HepG2 (cell line): ENCODE measurements around the gene FRMPD2. TPM values are rescaled to one million over a fixed set of nuclear protein-coding genes. Genes with fewer than 3 reads are reported as not detected.
A peak's percentile ranks its signal among the peaks of the same experiment; 100 is the strongest.

Experiments
- ASH2L ChIP-seq: fragments of 300-600, 200-600 bp; sonication (generic); IDR thresholded peaks from 2 replicates; pipeline ENCODE4 v1.7.0; 2017; ENCODE audit warnings: low read depth, mild to moderate bottlenecking, moderate library complexity, mixed read lengths, low read length; ENCODE audit not compliant: insufficient read length
- KLF6 ChIP-seq: IDR thresholded peaks from 2 replicates; pipeline ENCODE4 v1.8.0; 2016; ENCODE audit warnings: missing biosample characterization, missing genetic modification reagents
- MEIS1 ChIP-seq: sonication (generic); formaldehyde crosslinking; IDR thresholded peaks from 2 replicates; pipeline ENCODE4 v1.9.0; 2021; ENCODE audit warnings: mild to moderate bottlenecking, missing genetic modification reagents, moderate library complexity, borderline replicate concordance
- MIER2 ChIP-seq: IDR thresholded peaks from 2 replicates; pipeline ENCODE4 v1.6.1; 2016; ENCODE audit warnings: missing biosample characterization, missing genetic modification reagents
- NAIF1 ChIP-seq: sonication (generic); formaldehyde crosslinking; IDR thresholded peaks from 2 replicates; pipeline ENCODE4 v1.5.0; 2020; ENCODE audit warnings: mild to moderate bottlenecking, missing genetic modification reagents, borderline replicate concordance
- PHF20 ChIP-seq: sonication (generic); formaldehyde crosslinking; IDR thresholded peaks from 2 replicates; pipeline ENCODE4 v1.5.0; 2020; ENCODE audit warnings: mild to moderate bottlenecking, missing genetic modification reagents
- SIN3B ChIP-seq: fragments of 150-350 bp; IDR thresholded peaks from 2 replicates; pipeline ENCODE4 v1.6.1; 2014; ENCODE audit warnings: low read length
- SOX5 ChIP-seq: IDR thresholded peaks from 2 replicates; pipeline ENCODE4 v1.6.1; 2016; ENCODE audit warnings: borderline replicate concordance
- ZNF577 ChIP-seq: sonication (generic); formaldehyde crosslinking; IDR thresholded peaks from 2 replicates; pipeline ENCODE4 v1.4.0; 2020; ENCODE audit warnings: mild to moderate bottlenecking, low read depth, missing genetic modification reagents, borderline replicate concordance
- ZNF709 ChIP-seq: sonication (generic); formaldehyde crosslinking; IDR thresholded peaks from 2 replicates; pipeline ENCODE4 v1.5.0; 2020; ENCODE audit warnings: mild to moderate bottlenecking, missing genetic modification reagents
- polyA plus RNA-seq, 8 experiments: library from polyadenylated mRNA; depleted of rRNA in 3 of 8; stranded (reverse) in 7 of 8; unstranded in 1 of 8; fragments of >200 nt; fragmentation: Illumina TruSeq in 4 of 8; extraction: Trizol in 4 of 8; gene quantifications; 2 replicates each; pipeline versions ENCODE4 v1.2.1 to v1.2.3, GENCODE V29; 2011 to 2016; ENCODE audit warnings: low read depth in 4 of 8, missing spikeins in 1 of 8, mixed read lengths in 1 of 8; ENCODE audit not compliant: insufficient read depth in 1 of 8
- total RNA-seq, 5 experiments: library from RNA; depleted of rRNA; stranded (reverse); fragments of >200 nt; fragmentation: Illumina TruSeq; extraction: Trizol; gene quantifications; 2 replicates each; pipeline ENCODE4 v1.2.3, GENCODE V29; 2016; ENCODE audit warnings: low read depth in 1 of 5
- TF ChIP-seq, protein P1 (sequence below): sonication (generic); formaldehyde crosslinking; IDR thresholded peaks from 2 replicates; pipeline ENCODE4 v1.4.0; 2020; ENCODE audit warnings: missing genetic modification reagents
- TF ChIP-seq, protein P2 (sequence below): sonication (generic); formaldehyde crosslinking; IDR thresholded peaks from 2 replicates; pipeline ENCODE4 v1.5.0; 2020; ENCODE audit warnings: mild to moderate bottlenecking, missing genetic modification reagents
- TF ChIP-seq, protein P3 (sequence below): sonication (generic); formaldehyde crosslinking; IDR thresholded peaks from 2 replicates; pipeline ENCODE4 v1.4.0; 2020; ENCODE audit warnings: missing genetic modification reagents
- TF ChIP-seq, protein P4 (sequence below): sonication (generic); formaldehyde crosslinking; IDR thresholded peaks from 2 replicates; pipeline ENCODE4 v1.4.0; 2020; ENCODE audit warnings: mild to moderate bottlenecking, missing genetic modification reagents
- TF ChIP-seq, protein P5 (sequence below): sonication (generic); formaldehyde crosslinking; IDR thresholded peaks from 2 replicates; pipeline ENCODE4 v1.4.0; 2020; ENCODE audit warnings: low read depth, mild to moderate bottlenecking, missing genetic modification reagents

Gene FRMPD2
- total and polyA plus RNA-seq, 2 of the 13 experiments (the other 11 are each of a cell fraction or from before 2014, with no cell fraction given): 0.45 to 1.3 TPM

DNA sequence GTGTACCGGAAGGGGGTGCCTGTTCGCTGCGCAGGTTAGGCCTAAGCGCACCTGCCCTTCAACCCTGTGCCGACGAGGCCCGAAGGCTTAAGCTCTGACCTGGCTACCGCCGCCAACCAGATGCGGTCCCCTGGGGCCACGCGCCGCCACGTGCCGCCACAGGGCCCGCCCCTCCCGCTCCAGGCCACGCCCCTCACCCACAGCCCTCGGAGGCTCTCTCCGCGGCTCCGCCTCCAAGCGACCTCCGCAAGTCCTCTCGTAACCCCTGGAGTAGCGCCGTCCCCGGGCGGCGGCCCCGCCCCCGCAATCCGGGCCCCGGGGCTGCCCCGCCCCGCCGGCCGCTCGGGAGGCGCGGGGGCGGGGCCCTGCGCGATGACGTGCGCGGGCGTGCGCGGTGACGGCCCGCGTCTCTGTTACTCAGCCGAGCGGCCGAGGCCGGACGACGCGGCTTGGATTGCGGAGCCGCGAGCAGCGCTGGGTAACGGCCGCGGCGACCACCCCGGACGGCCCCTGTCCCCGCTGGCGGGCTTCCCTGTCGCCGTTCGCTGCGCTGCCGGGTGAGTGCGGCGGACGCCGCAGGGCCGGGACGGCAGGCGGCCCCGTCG lies 31.9 kb upstream of the FRMPD2 start, which contains the start of gene MAPK8 (continued):
- TF ChIP-seq, protein P1, sequence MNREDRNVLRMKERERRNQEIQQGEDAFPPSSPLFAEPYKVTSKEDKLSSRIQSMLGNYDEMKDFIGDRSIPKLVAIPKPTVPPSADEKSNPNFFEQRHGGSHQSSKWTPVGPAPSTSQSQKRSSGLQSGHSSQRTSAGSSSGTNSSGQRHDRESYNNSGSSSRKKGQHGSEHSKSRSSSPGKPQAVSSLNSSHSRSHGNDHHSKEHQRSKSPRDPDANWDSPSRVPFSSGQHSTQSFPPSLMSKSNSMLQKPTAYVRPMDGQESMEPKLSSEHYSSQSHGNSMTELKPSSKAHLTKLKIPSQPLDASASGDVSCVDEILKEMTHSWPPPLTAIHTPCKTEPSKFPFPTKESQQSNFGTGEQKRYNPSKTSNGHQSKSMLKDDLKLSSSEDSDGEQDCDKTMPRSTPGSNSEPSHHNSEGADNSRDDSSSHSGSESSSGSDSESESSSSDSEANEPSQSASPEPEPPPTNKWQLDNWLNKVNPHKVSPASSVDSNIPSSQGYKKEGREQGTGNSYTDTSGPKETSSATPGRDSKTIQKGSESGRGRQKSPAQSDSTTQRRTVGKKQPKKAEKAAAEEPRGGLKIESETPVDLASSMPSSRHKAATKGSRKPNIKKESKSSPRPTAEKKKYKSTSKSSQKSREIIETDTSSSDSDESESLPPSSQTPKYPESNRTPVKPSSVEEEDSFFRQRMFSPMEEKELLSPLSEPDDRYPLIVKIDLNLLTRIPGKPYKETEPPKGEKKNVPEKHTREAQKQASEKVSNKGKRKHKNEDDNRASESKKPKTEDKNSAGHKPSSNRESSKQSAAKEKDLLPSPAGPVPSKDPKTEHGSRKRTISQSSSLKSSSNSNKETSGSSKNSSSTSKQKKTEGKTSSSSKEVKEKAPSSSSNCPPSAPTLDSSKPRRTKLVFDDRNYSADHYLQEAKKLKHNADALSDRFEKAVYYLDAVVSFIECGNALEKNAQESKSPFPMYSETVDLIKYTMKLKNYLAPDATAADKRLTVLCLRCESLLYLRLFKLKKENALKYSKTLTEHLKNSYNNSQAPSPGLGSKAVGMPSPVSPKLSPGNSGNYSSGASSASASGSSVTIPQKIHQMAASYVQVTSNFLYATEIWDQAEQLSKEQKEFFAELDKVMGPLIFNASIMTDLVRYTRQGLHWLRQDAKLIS (CRISPR knock-in tag): no peak
- TF ChIP-seq KLF6 (CRISPR knock-in tag) (peak; percentile 75; the same call in 1 of the 2 replicates), ZNF577 (CRISPR knock-in tag) (no peak), ASH2L (no peak), ZNF709 (CRISPR knock-in tag) (peak; percentile 79; the same call in 1 of the 2 replicates), MIER2 (no peak), SIN3B (no peak), SOX5 (CRISPR knock-in tag) (peak; percentile 40; the same call in 1 of the 2 replicates), MEIS1 (CRISPR knock-in tag) (peak; percentile 78; the same call in 1 of the 2 replicates), PHF20 (CRISPR knock-in tag) (peak; percentile 62), NAIF1 (CRISPR knock-in tag) (no peak)
- TF ChIP-seq, protein P2, sequence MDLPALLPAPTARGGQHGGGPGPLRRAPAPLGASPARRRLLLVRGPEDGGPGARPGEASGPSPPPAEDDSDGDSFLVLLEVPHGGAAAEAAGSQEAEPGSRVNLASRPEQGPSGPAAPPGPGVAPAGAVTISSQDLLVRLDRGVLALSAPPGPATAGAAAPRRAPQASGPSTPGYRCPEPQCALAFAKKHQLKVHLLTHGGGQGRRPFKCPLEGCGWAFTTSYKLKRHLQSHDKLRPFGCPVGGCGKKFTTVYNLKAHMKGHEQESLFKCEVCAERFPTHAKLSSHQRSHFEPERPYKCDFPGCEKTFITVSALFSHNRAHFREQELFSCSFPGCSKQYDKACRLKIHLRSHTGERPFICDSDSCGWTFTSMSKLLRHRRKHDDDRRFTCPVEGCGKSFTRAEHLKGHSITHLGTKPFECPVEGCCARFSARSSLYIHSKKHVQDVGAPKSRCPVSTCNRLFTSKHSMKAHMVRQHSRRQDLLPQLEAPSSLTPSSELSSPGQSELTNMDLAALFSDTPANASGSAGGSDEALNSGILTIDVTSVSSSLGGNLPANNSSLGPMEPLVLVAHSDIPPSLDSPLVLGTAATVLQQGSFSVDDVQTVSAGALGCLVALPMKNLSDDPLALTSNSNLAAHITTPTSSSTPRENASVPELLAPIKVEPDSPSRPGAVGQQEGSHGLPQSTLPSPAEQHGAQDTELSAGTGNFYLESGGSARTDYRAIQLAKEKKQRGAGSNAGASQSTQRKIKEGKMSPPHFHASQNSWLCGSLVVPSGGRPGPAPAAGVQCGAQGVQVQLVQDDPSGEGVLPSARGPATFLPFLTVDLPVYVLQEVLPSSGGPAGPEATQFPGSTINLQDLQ (CRISPR knock-in tag): no peak
- TF ChIP-seq, protein P3, sequence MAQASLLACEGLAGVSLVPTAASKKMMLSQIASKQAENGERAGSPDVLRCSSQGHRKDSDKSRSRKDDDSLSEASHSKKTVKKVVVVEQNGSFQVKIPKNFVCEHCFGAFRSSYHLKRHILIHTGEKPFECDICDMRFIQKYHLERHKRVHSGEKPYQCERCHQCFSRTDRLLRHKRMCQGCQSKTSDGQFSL (CRISPR knock-in tag): 0 out of 2 replicates have a peak, but pooled peaks have one; percentile 50
- TF ChIP-seq, protein P4, sequence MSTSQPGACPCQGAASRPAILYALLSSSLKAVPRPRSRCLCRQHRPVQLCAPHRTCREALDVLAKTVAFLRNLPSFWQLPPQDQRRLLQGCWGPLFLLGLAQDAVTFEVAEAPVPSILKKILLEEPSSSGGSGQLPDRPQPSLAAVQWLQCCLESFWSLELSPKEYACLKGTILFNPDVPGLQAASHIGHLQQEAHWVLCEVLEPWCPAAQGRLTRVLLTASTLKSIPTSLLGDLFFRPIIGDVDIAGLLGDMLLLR (CRISPR knock-in tag): peak; percentile 84; the same call in 1 of the 2 replicates
- TF ChIP-seq, protein P5, sequence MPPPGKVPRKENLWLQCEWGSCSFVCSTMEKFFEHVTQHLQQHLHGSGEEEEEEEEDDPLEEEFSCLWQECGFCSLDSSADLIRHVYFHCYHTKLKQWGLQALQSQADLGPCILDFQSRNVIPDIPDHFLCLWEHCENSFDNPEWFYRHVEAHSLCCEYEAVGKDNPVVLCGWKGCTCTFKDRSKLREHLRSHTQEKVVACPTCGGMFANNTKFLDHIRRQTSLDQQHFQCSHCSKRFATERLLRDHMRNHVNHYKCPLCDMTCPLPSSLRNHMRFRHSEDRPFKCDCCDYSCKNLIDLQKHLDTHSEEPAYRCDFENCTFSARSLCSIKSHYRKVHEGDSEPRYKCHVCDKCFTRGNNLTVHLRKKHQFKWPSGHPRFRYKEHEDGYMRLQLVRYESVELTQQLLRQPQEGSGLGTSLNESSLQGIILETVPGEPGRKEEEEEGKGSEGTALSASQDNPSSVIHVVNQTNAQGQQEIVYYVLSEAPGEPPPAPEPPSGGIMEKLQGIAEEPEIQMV: peak; percentile 86; the same call in 1 of the 2 replicates
